PC-3 (cell line): ENCODE results near the gene OBSL1. TPM values are rescaled to one million over a fixed set of nuclear protein-coding genes. Genes with fewer than 3 reads are reported as not detected.

ENCODE experiments used
- ATAC-seq: fragments of 200-7000 bp; cut with Tn5 transposase; 2 replicates; pipeline ENCODE4 v1.9.1; 2020; ENCODE audit warnings: mild to moderate bottlenecking, moderate library complexity
- BruUV-seq: library from RNA; stranded (reverse); fragments of 400-500 nt; replicated peaks from 2 replicates; lab custom pipeline; 2021; lab: Mats Ljungman, UMichigan
- CTCF ChIA-PET: fragments of 300-600 bp; sonication (Branson Sonifier 250); formaldehyde crosslinking; loops from one replicate; lab custom pipeline; 2022; ENCODE audit warnings: antibody characterized with exemption; lab: Charles Lee
- POLR2A ChIA-PET: fragments of 300-600 bp; sonication (Branson Sonifier 250); formaldehyde crosslinking; loops from one replicate; lab custom pipeline; 2022; ENCODE audit warnings: antibody characterized with exemption; ENCODE audit not compliant: unreplicated experiment; lab: Charles Lee
- DNase-seq: peaks from one replicate; pipeline ENCODE4 v3.0.0-alpha.2; 2015
- H2AFZ ChIP-seq: fragments of 300-600 bp; sonication (generic); 2 replicates; pipeline ENCODE4 v1.6.0; 2016; ENCODE audit warnings: antibody characterized with exemption, low read length
- H3F3A ChIP-seq: fragments of 300-600 bp; sonication (generic); one replicate; pipeline ENCODE4 v1.6.0; 2017; ENCODE audit warnings: antibody characterized with exemption, low read length, control low read depth, mild to moderate bottlenecking; ENCODE audit not compliant: unreplicated experiment
- H3K27ac ChIP-seq: fragments of 300-600 bp; sonication (generic); 2 replicates; pipeline ENCODE4 v1.5.1; 2016; ENCODE audit warnings: mild to moderate bottlenecking, low read length
- H3K27me3 ChIP-seq: fragments of 300-600 bp; sonication (generic); 2 replicates; pipeline ENCODE4 v1.6.1; 2016; ENCODE audit warnings: low read length, mixed read lengths
- H3K36me3 ChIP-seq: fragments of 300-600 bp; sonication (generic); 2 replicates; pipeline ENCODE4 v1.6.1; 2016; ENCODE audit warnings: low read depth, mixed run types, low read length, mixed read lengths
- H3K4me1 ChIP-seq: fragments of 300-600 bp; sonication (generic); 2 replicates; pipeline ENCODE4 v1.5.1; 2016; ENCODE audit warnings: low read length; ENCODE audit not compliant: insufficient read depth
- H3K4me2 ChIP-seq: fragments of 300-600 bp; sonication (generic); 2 replicates; pipeline ENCODE4 v1.6.0; 2016; ENCODE audit warnings: low read length
- H3K4me3 ChIP-seq: fragments of 300-600 bp; sonication (generic); 2 replicates; pipeline ENCODE4 v1.5.1; 2016; ENCODE audit warnings: mild to moderate bottlenecking, low read length, mixed read lengths
- H3K79me2 ChIP-seq: fragments of 300-600 bp; sonication (generic); 2 replicates; pipeline ENCODE4 v1.6.1; 2017; ENCODE audit warnings: low read length, mixed read lengths
- H3K9ac ChIP-seq: fragments of 300-600 bp; sonication (generic); 2 replicates; pipeline ENCODE4 v1.6.0; 2016; ENCODE audit warnings: mild to moderate bottlenecking, low read length
- H3K9me2 ChIP-seq: fragments of 300-600 bp; sonication (generic); replicated peaks from 2 replicates; pipeline ENCODE4 v1.6.1; 2016; ENCODE audit warnings: mixed run types, low read length, mixed read lengths
- H3K9me3 ChIP-seq: fragments of 300-600 bp; sonication (generic); 2 replicates; pipeline ENCODE4 v1.6.1; 2016; ENCODE audit warnings: low read length, mixed read lengths
- H4K20me1 ChIP-seq: fragments of 300-600 bp; sonication (generic); 2 replicates; pipeline ENCODE4 v1.6.1; 2016; ENCODE audit warnings: low read length, mixed read lengths
- CTCF ChIP-seq: fragments of 300-600 bp; sonication (generic); conservative IDR thresholded peaks from 2 replicates; pipeline ENCODE4 v1.5.1; 2017; ENCODE audit warnings: antibody characterized with exemption, low read depth, mild to moderate bottlenecking, low read length
- EZH2 ChIP-seq: fragments of 300-600 bp; sonication (generic); IDR thresholded peaks from one replicate; pipeline ENCODE4 v1.6.1; 2017; ENCODE audit warnings: antibody characterized with exemption, mild to moderate bottlenecking, low read length; ENCODE audit not compliant: unreplicated experiment
- EZH2phosphoT487 ChIP-seq: fragments of 300-600 bp; sonication (generic); IDR thresholded peaks from 2 replicates; pipeline ENCODE4 v1.6.1; 2018; ENCODE audit warnings: mild to moderate bottlenecking, antibody characterized with exemption, low read length, borderline replicate concordance
- intact Hi-C: fragments of 100-400 bp; cut with micrococcal nuclease; formaldehyde crosslinking; loops from 2 replicates; pipeline ENCODE4 v1.9.0; 2023
- total RNA-seq: library from RNA; depleted of rRNA; stranded (reverse); fragments of >200 nt; gene quantifications from 2 replicates; pipeline ENCODE4 v1.2.3, GENCODE V29; 2014

The OBSL1 gene
- total RNA-seq, 1 experiment from 2014 or later = 122 TPM

DNA sequence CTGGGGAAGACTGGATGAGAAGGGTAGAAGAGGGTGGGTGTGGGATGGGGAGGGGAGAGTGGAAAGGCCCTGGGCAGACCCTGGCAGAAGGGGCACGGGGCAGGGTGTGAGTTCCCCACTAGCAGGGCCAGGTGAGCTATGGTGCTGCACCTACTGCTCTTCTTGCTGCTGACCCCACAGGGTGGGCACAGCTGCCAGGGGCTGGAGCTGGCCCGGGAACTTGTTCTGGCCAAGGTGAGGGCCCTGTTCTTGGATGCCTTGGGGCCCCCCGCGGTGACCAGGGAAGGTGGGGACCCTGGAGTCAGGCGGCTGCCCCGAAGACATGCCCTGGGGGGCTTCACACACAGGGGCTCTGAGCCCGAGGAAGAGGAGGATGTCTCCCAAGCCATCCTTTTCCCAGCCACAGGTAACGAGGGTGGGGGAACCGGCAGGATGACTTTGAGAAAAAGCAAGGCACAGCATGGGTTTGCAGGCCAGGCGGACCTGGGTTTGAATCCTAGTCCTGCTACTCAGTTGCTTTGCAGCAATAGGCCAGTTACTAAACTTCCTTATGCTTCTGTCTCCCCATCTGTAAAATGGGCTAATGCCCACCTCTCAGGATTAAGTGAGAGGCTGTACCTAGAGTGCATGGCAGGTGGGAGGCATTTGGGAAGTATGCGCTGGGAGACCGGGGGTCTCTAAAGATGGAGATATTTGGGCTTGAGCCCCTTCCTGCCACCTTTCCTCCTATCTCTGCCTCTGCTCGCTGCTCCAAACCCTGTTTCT is 1.1 kb upstream of the OBSL1 start, which contains the start of gene INHA:
Gene INHA, plus strand, starts transcription at position 74 of the 765 bp plus-strand sequence. Its CDS starts 65 bp downstream, at position 139.
- intact Hi-C loops = no loop called here
- POLR2A ChIA-PET = no interaction called here
- Histone ChIP-seq H3K9me3 (no peaks in the 10 kb centered on the region), H3K27me3 (no peaks in the 10 kb centered on the region), H3K27ac (peak within 1 kb of the TSS; percentile 68), H3K9me2 (no peaks in the 10 kb centered on the region), H3K9ac (peak within 1 kb of the TSS; percentile 74), H4K20me1 (no peaks in the 10 kb centered on the region), H3K4me3 (peak within 1 kb of the TSS; percentile 72), H3K79me2 (peaks cover 20% of the 10 kb centered on the region), H3F3A (no peaks in the 10 kb centered on the region), H2AFZ (peak within 1 kb of the TSS; percentile 64), H3K4me1 (peaks cover 36% of the 10 kb centered on the region), H3K4me2 (peak within 1 kb of the TSS; percentile 86), H3K36me3 (no peaks in the 10 kb centered on the region; the same call in 1 of the 2 replicates)
- DNase-seq (no peak), ATAC-seq (no peak)
- CTCF ChIA-PET = no interaction called here
- no TSS peak for BruUV-seq
- no peak for TF ChIP-seq EZH2
- no peak for TF ChIP-seq CTCF
- no peak for TF ChIP-seq EZH2phosphoT487

DNA sequence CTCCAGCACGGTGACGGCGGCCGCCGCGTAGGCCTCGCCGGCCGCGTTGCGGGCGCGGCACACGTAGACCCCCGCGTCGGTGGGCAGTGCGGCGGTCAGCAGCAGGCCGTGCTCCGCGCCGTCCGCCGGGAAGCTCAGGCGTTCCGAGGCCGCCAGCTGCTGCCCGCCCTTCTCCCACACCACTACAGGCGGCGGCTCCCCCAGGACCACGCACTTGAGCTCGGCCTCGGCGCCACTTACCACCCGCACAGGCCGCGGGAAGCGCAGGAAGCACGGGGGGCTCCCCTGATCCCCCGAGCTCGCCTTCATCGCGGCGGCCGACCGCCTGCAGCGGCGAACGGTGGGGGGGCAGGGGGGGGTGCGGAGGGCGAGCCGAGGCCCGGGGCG is 422 bp downstream of the OBSL1 start:
- Histone ChIP-seq H3K27me3 (no peaks in the 10 kb centered on the region), H3K27ac (peak overlapping the region; percentile 68; the same call in 1 of the 2 replicates), H4K20me1 (no peaks in the 10 kb centered on the region), H3F3A (no peaks in the 10 kb centered on the region), H3K9ac (peak overlapping the region; percentile 74), H3K9me3 (no peaks in the 10 kb centered on the region), H3K9me2 (no peaks in the 10 kb centered on the region), H3K4me3 (peak overlapping the region; percentile 72), H2AFZ (peak overlapping the region; percentile 50; the same call in 1 of the 2 replicates), H3K4me1 (peaks cover 24% of the 10 kb centered on the region), H3K79me2 (peaks cover 20% of the 10 kb centered on the region), H3K4me2 (peak overlapping the region; percentile 86), H3K36me3 (no peaks in the 10 kb centered on the region; the same call in 1 of the 2 replicates)
- ATAC-seq (peak; percentile 33), DNase-seq (no peak)
- intact Hi-C loops = loop anchor here (1.0 to 2.0 kb wide), 2 partner anchors 26 to 72 kb away; partner anchors contain the start of gene STK11IP
- TF ChIP-seq EZH2 (no peak), EZH2phosphoT487 (no peak), CTCF (no peak)
- no TSS peak for BruUV-seq
- POLR2A ChIA-PET = interaction anchor here (0.6 to 0.8 kb wide), 2 partner anchors 22 to 26 kb away, joined by 6 to 7 read pairs; partner anchors contain the start of gene STK11IP
- CTCF ChIA-PET = interaction anchor here (0.9 kb wide), 1 partner anchor 118 kb away, joined by 3 read pairs; no protein-coding TSS in a partner anchor
